ENCODE results near the gene C1orf232. TPM values are rescaled to one million over a fixed set of nuclear protein-coding genes. Genes with fewer than 3 reads are reported as not detected.

The C1orf232 gene
- not detected for polyA plus RNA-seq (2013, experiment 1 of 2)
- polyA plus RNA-seq (2013, experiment 2 of 2) = not detected

DNA sequence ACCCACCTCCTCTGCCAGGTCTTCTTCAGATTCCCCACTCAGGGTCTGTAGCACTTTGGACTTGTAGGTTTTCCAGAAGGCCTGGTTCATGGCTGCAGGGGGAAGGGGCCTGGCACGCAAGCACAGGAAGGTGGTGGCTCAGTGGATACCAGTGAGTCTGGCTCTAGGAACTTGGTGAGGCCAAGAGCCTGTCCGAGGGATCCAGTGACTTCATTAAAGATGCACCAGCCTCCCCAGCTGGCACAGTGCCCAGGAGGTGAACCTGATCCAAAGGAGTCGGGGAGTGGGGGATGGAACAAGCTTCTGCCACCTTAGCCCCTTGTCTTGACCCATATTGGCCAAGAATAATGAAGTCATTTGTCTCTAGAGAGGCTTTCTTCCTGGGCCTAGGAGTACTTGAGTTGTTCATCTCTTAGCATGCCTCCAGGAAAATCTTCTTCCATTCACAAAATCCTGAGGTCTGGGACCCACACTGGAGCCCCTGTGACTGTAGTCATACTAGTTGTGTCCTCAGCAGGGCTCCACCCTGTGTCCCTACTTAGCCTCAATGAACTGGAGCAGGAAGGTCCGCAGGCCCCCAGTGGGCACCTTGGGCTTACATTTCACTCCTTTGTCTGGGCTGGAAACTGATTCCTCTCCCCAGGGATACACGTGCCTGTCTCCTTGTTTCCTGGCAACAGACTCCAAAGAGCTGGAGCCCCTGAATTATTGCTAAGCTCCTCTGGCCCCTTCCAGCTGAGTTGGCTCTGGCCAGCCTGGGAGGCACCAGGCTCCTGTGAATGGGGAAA lies at the start of gene C1orf232:
TSS of gene C1orf232 (minus strand) at position 554 of the 788 bp plus-strand sequence. CDS start at position 90, 464 bp downstream.
- H2AK5ac ChIP-seq (ENCODE audit: low read length, severe bottlenecking) = no peak within 1 kb of the TSS
- peaks cover 9 to 10% of the 10 kb centered on the region in 2 experiments for H3K36me3 ChIP-seq (ENCODE audit: control insufficient read depth in 1 of 2, insufficient read depth in 2 of 2, low read depth in 1 of 2, low read length in 2 of 2)
- DNase-seq = no peak
- H3K9ac ChIP-seq (ENCODE audit: low read length) = peak within 1 kb of the TSS; percentile 95
- H3K18ac ChIP-seq (ENCODE audit: low read depth in 1 of 2, low read length in 2 of 2) = peak within 1 kb of the TSS; percentile 80 to 89
- peak within 1 kb of the TSS; percentile 94 for H2AFZ ChIP-seq (ENCODE audit: low read depth, low read length)
- H3K14ac ChIP-seq (ENCODE audit: low read length in 2 of 2) = no peak within 1 kb of the TSS
- peak within 1 kb of the TSS; percentile 88 for H3K4me2 ChIP-seq (ENCODE audit: low read length, poor library complexity, severe bottlenecking)
- peaks cover 20% of the 10 kb centered on the region for H3K79me1 ChIP-seq (replicated peaks; ENCODE audit: low read length, poor library complexity, severe bottlenecking)
- no peak within 1 kb of the TSS for H2BK120ac ChIP-seq (ENCODE audit: low read depth, low read length)
- H3K4ac ChIP-seq (ENCODE audit: low read depth in 1 of 2, low read length in 2 of 2) = peak within 1 kb of the TSS in 1 of 2 experiments; percentile 95
- no peak within 1 kb of the TSS for H2BK5ac ChIP-seq (ENCODE audit: low read depth, low read length, poor library complexity, severe bottlenecking)
- 91% methylated on average over 5 of the region's 5 CpGs for WGBS
- peak within 1 kb of the TSS; percentile 95 for H2BK15ac ChIP-seq (ENCODE audit: low read depth, poor library complexity, severe bottlenecking)
- H2BK12ac ChIP-seq (ENCODE audit: low read length in 2 of 2) = peak within 1 kb of the TSS in 1 of 2 experiments; percentile 57
- H3K27me3 ChIP-seq (ENCODE audit: control insufficient read depth in 1 of 2, insufficient read depth in 1 of 2, low read length in 2 of 2) = peaks cover 4 to 26% of the 10 kb centered on the region in 2 experiments
- no peak within 1 kb of the TSS for H3K23ac ChIP-seq (ENCODE audit: low read length in 2 of 2)
- H3K4me1 ChIP-seq (ENCODE audit: control insufficient read depth, insufficient read depth, low read depth, low read length) = peaks cover 25% of the 10 kb centered on the region
- H3K9me3 ChIP-seq (ENCODE audit: control insufficient read depth, low read length) = no peaks in the 10 kb centered on the region
- no peak within 1 kb of the TSS for H3K27ac ChIP-seq (ENCODE audit: low read length, poor library complexity, severe bottlenecking)
- H3K4me3 ChIP-seq (ENCODE audit: insufficient read depth in 1 of 2, low read depth in 1 of 2, low read length in 2 of 2) = peak within 1 kb of the TSS; percentile 89
- peak within 1 kb of the TSS; percentile 72 for H4K91ac ChIP-seq (ENCODE audit: low read length)
- peak within 1 kb of the TSS; percentile 84 for H4K8ac ChIP-seq (ENCODE audit: low read length)

- DNase-seq = no peak
- no peaks in the 10 kb centered on the region for H3K36me3 ChIP-seq (ENCODE audit: control insufficient read depth in 1 of 2, insufficient read depth in 2 of 2, low read depth in 1 of 2, low read length in 2 of 2)
- no peak overlapping the region for H2BK12ac ChIP-seq (ENCODE audit: low read length in 2 of 2)
- H2AK5ac ChIP-seq (ENCODE audit: low read length, severe bottlenecking) = no peak overlapping the region
- H2AFZ ChIP-seq (ENCODE audit: low read depth, low read length) = no peak overlapping the region
- H2BK5ac ChIP-seq (ENCODE audit: low read depth, low read length, poor library complexity, severe bottlenecking) = no peak overlapping the region
- no peak overlapping the region for H4K8ac ChIP-seq (ENCODE audit: low read length)
- H3K9ac ChIP-seq (ENCODE audit: low read length) = no peak overlapping the region
- no peak overlapping the region for H3K4ac ChIP-seq (ENCODE audit: low read depth in 1 of 2, low read length in 2 of 2)
- no peak overlapping the region for H3K4me2 ChIP-seq (ENCODE audit: low read length, poor library complexity, severe bottlenecking)
- WGBS = 65% methylated on average over 2 of the region's 3 CpGs
- H2BK15ac ChIP-seq (ENCODE audit: low read depth, poor library complexity, severe bottlenecking) = no peak overlapping the region
- H3K27ac ChIP-seq (ENCODE audit: low read length, poor library complexity, severe bottlenecking) = no peak overlapping the region
- no peak overlapping the region for H2BK120ac ChIP-seq (ENCODE audit: low read depth, low read length)
- no peak overlapping the region for H4K91ac ChIP-seq (ENCODE audit: low read length)
- H3K18ac ChIP-seq (ENCODE audit: low read depth in 1 of 2, low read length in 2 of 2) = no peak overlapping the region
- H3K4me3 ChIP-seq (ENCODE audit: insufficient read depth in 1 of 2, low read depth in 1 of 2, low read length in 2 of 2) = no peak overlapping the region
- no peaks in the 10 kb centered on the region for H3K9me3 ChIP-seq (ENCODE audit: control insufficient read depth, low read length)
- no peaks in the 10 kb centered on the region for H3K79me1 ChIP-seq (replicated peaks; ENCODE audit: low read length, poor library complexity, severe bottlenecking)
- H3K27me3 ChIP-seq (ENCODE audit: control insufficient read depth in 1 of 2, insufficient read depth in 1 of 2, low read length in 2 of 2) = peaks cover 21 to 50% of the 10 kb centered on the region in 2 experiments
- no peak overlapping the region for H3K14ac ChIP-seq (ENCODE audit: low read length in 2 of 2)
- H3K23ac ChIP-seq (ENCODE audit: low read length in 2 of 2) = no peak overlapping the region
- H3K4me1 ChIP-seq (ENCODE audit: control insufficient read depth, insufficient read depth, low read depth, low read length) = peaks cover 4% of the 10 kb centered on the region
Observed at GRCh38 chr1:26215246-26215645, 46.5 kb upstream of the C1orf232 start.

- Histone ChIP-seq H3K4me3 (ENCODE audit: insufficient read depth in 1 of 2, low read depth in 1 of 2, low read length in 2 of 2) (no peak overlapping the region), H2BK5ac (ENCODE audit: low read depth, low read length, poor library complexity, severe bottlenecking) (no peak overlapping the region), H3K23ac (ENCODE audit: low read length in 2 of 2) (no peak overlapping the region), H3K18ac (ENCODE audit: low read depth in 1 of 2, low read length in 2 of 2) (no peak overlapping the region), H4K91ac (ENCODE audit: low read length) (no peak overlapping the region), H3K14ac (ENCODE audit: low read length in 2 of 2) (no peak overlapping the region), H3K27me3 (ENCODE audit: control insufficient read depth in 1 of 2, insufficient read depth in 1 of 2, low read length in 2 of 2) (peaks cover 30 to 51% of the 10 kb centered on the region in 2 experiments), H2BK15ac (ENCODE audit: low read depth, poor library complexity, severe bottlenecking) (no peak overlapping the region), H3K9ac (ENCODE audit: low read length) (no peak overlapping the region), H3K4ac (ENCODE audit: low read depth in 1 of 2, low read length in 2 of 2) (no peak overlapping the region), H3K36me3 (ENCODE audit: control insufficient read depth in 1 of 2, insufficient read depth in 2 of 2, low read depth in 1 of 2, low read length in 2 of 2) (no peaks in the 10 kb centered on the region), H2BK12ac (ENCODE audit: low read length in 2 of 2) (no peak overlapping the region), H2AFZ (ENCODE audit: low read depth, low read length) (no peak overlapping the region), H3K4me2 (ENCODE audit: low read length, poor library complexity, severe bottlenecking) (no peak overlapping the region), H3K4me1 (ENCODE audit: control insufficient read depth, insufficient read depth, low read depth, low read length) (no peaks in the 10 kb centered on the region), H3K79me1 (replicated peaks; ENCODE audit: low read length, poor library complexity, severe bottlenecking) (no peaks in the 10 kb centered on the region), H2AK5ac (ENCODE audit: low read length, severe bottlenecking) (no peak overlapping the region), H3K9me3 (ENCODE audit: control insufficient read depth, low read length) (no peaks in the 10 kb centered on the region), H2BK120ac (ENCODE audit: low read depth, low read length) (no peak overlapping the region), H3K27ac (ENCODE audit: low read length, poor library complexity, severe bottlenecking) (no peak overlapping the region), H4K8ac (ENCODE audit: low read length) (no peak overlapping the region)
- WGBS = 94% methylated on average over 6 of the region's 6 CpGs
- no peak for DNase-seq
Observed at GRCh38 chr1:26213335-26213905, 44.7 kb upstream of the C1orf232 start.

GRCh38 chr1:26212726-26213125 lies 44.0 kb upstream of the C1orf232 start:
- H3K79me1 ChIP-seq (replicated peaks; ENCODE audit: low read length, poor library complexity, severe bottlenecking) = no peaks in the 10 kb centered on the region
- H2BK5ac ChIP-seq (ENCODE audit: low read depth, low read length, poor library complexity, severe bottlenecking) = no peak overlapping the region
- no peaks in the 10 kb centered on the region for H3K4me1 ChIP-seq (ENCODE audit: control insufficient read depth, insufficient read depth, low read depth, low read length)
- H2AK5ac ChIP-seq (ENCODE audit: low read length, severe bottlenecking) = no peak overlapping the region
- H3K27ac ChIP-seq (ENCODE audit: low read length, poor library complexity, severe bottlenecking) = no peak overlapping the region
- no peak overlapping the region for H4K8ac ChIP-seq (ENCODE audit: low read length)
- no peak overlapping the region for H2AFZ ChIP-seq (ENCODE audit: low read depth, low read length)
- H3K14ac ChIP-seq (ENCODE audit: low read length in 2 of 2) = no peak overlapping the region
- WGBS = 92% methylated on average over 4 of the region's 5 CpGs
- no peak overlapping the region for H4K91ac ChIP-seq (ENCODE audit: low read length)
- no peak overlapping the region for H3K9ac ChIP-seq (ENCODE audit: low read length)
- no peak for DNase-seq
- no peak overlapping the region for H3K4me3 ChIP-seq (ENCODE audit: insufficient read depth in 1 of 2, low read depth in 1 of 2, low read length in 2 of 2)
- no peak overlapping the region for H2BK12ac ChIP-seq (ENCODE audit: low read length in 2 of 2)
- H3K4me2 ChIP-seq (ENCODE audit: low read length, poor library complexity, severe bottlenecking) = no peak overlapping the region
- H2BK15ac ChIP-seq (ENCODE audit: low read depth, poor library complexity, severe bottlenecking) = no peak overlapping the region
- no peak overlapping the region for H2BK120ac ChIP-seq (ENCODE audit: low read depth, low read length)
- H3K9me3 ChIP-seq (ENCODE audit: control insufficient read depth, low read length) = no peaks in the 10 kb centered on the region
- H3K23ac ChIP-seq (ENCODE audit: low read length in 2 of 2) = no peak overlapping the region
- H3K18ac ChIP-seq (ENCODE audit: low read depth in 1 of 2, low read length in 2 of 2) = no peak overlapping the region
- peaks cover 30 to 49% of the 10 kb centered on the region in 2 experiments for H3K27me3 ChIP-seq (ENCODE audit: control insufficient read depth in 1 of 2, insufficient read depth in 1 of 2, low read length in 2 of 2)
- H3K36me3 ChIP-seq (ENCODE audit: control insufficient read depth in 1 of 2, insufficient read depth in 2 of 2, low read depth in 1 of 2, low read length in 2 of 2) = no peaks in the 10 kb centered on the region
- H3K4ac ChIP-seq (ENCODE audit: low read depth in 1 of 2, low read length in 2 of 2) = no peak overlapping the region
